ENCODE results near the gene STARD3NL. TPM values are rescaled to one million over a fixed set of nuclear protein-coding genes. Genes with fewer than 3 reads are reported as not detected.

The STARD3NL gene
- total and polyA plus RNA-seq, 5 experiments from 2014 or later, result 12.8 to 35.4 (median 26.4) TPM

DNA sequence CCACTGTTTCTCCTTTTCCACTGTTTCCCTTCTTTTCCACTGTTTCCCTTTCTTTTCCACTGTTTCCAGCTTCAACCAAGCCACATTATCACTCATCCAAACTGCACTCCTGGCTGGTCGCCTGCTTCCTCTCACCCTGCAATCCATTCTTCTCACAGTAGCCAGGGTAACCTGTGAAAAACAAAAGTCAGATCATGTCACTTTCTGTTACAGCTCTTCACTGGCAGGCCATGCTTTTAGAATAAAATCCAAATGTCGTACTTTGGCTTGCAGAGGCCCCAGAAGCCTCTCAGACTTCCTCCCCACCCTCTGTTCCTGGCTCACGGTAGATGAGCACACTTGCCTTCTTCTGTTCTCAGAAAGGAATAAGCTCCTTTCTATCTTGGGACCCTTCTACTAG lies 33.9 kb downstream of the STARD3NL start:
- Mint-ChIP-seq H3K4me3 (no peak overlapping the region), H3K9me3 (no peaks in the 10 kb centered on the region), H3K4me1 (peaks cover 0 to 18% (median 15%) of the 10 kb centered on the region in 4 donors), H3K27ac (peak overlapping the region in 7 of 10 donors; percentile 1 to 93 (median 11)), H3K36me3 (peaks cover 0 to 42% (median 0%) of the 10 kb centered on the region in 3 donors), H3K27me3 (no peaks in the 10 kb centered on the region)
- DNase-seq, result no peak
- POLR2A ChIA-PET, result interaction anchor here (0.6 kb wide), 1 partner anchor 15 kb away, joined by 4 read pairs; no protein-coding TSS in a partner anchor
- no peak for ATAC-seq

- ATAC-seq (no peak), DNase-seq (no peak)
- Mint-ChIP-seq H3K27me3 (no peaks in the 10 kb centered on the region), H3K4me3 (no peak overlapping the region), H3K36me3 (peaks cover 0 to 32% (median 2%) of the 10 kb centered on the region in 3 donors), H3K27ac (peak overlapping the region in 1 of 10 donors; percentile 90), H3K4me1 (peaks cover 2 to 40% (median 24%) of the 10 kb centered on the region in 4 donors), H3K9me3 (no peaks in the 10 kb centered on the region)
- POLR2A ChIA-PET, result interaction anchor here (0.7 to 3.0 kb wide), 7 partner anchors 37 to 160 kb away, joined by 3 to 9 read pairs (median 7); partner anchors contain the start of gene STARD3NL
Measured at GRCh38 chr7:38215115-38215514, 37.1 kb downstream of the STARD3NL start.

- Mint-ChIP-seq H3K27ac (peak overlapping the region in 9 of 10 donors; percentile 31 to 90 (median 63)), H3K4me3 (peak overlapping the region in 4 of 10 donors; percentile 1 to 45 (median 19)), H3K4me1 (peaks cover 2 to 47% (median 26%) of the 10 kb centered on the region in 4 donors), H3K27me3 (no peaks in the 10 kb centered on the region), H3K9me3 (no peaks in the 10 kb centered on the region), H3K36me3 (peaks cover 0 to 36% (median 4%) of the 10 kb centered on the region in 3 donors)
- POLR2A ChIA-PET, result interaction anchor here (0.7 to 3.0 kb wide), 9 partner anchors 38 to 160 kb away, joined by 3 to 9 read pairs (median 4); partner anchors contain the start of gene STARD3NL
- DNase-seq (peak; percentile 50 to 85 (median 70)), ATAC-seq (peak; percentile 88 to 91)
Measured at GRCh38 chr7:38215735-38216670, 38.0 kb downstream of the STARD3NL start.

GRCh38 chr7:38217672-38218071 lies 39.6 kb downstream of the STARD3NL start:
- H3K36me3 Mint-ChIP-seq, result peaks cover 0 to 36% (median 4%) of the 10 kb centered on the region in 3 donors
- POLR2A ChIA-PET, result interaction anchor here (3.0 kb wide), 1 partner anchor 102 kb away, joined by 9 read pairs; no protein-coding TSS in a partner anchor
- ATAC-seq (no peak), DNase-seq (no peak)
- peaks cover 7 to 60% (median 38%) of the 10 kb centered on the region in 4 donors for H3K4me1 Mint-ChIP-seq
- H3K27ac Mint-ChIP-seq, result peak overlapping the region in 7 of 10 donors; percentile 6 to 90 (median 80)
- H3K9me3 Mint-ChIP-seq, result no peaks in the 10 kb centered on the region
- no peaks in the 10 kb centered on the region for H3K27me3 Mint-ChIP-seq
- peak overlapping the region in 3 of 10 donors; percentile 31 to 74 (median 69) for H3K4me3 Mint-ChIP-seq

- Mint-ChIP-seq H3K27ac (peak overlapping the region in 7 of 10 donors; percentile 17 to 87 (median 77)), H3K4me1 (peaks cover 7 to 74% (median 42%) of the 10 kb centered on the region in 4 donors), H3K9me3 (no peaks in the 10 kb centered on the region), H3K27me3 (no peaks in the 10 kb centered on the region), H3K4me3 (peak overlapping the region in 2 of 10 donors; percentile 20 to 61), H3K36me3 (peaks cover 0 to 43% (median 10%) of the 10 kb centered on the region in 3 donors)
- POLR2A ChIA-PET, result no interaction called here
- ATAC-seq (peak; percentile 35 to 50), DNase-seq (no peak)
Measured at GRCh38 chr7:38220452-38220851, 42.4 kb downstream of the STARD3NL start.

DNA sequence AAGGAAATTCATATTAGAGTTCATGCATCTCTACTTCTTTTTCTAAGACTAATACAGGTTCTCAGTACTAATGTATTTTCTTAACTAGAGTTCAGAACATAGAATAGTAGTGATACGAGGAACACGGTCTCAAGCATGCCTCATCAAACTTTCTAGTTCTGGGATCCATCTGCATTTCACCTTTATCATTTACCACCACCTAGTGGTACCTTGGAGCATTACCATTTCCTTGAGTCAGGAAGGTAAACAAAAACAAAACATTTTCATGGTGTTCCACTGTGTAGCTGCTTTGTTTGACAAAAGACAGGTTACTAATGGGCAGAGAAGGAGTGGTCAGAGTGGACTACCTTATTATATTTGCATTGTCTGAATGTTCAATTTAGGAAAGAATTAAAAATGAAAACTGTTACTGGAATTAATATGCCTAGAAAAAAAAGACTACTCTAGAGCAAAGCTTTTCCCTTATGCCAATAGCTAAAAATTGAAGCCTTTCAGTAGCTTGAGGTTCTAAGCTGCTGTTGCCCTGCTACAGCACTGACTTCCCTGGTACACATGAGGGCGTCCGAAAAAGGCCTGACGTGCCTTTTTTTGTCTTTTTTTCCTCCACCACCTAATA lies 44.5 kb downstream of the STARD3NL start:
- Mint-ChIP-seq H3K9me3 (no peaks in the 10 kb centered on the region), H3K4me3 (no peak overlapping the region), H3K36me3 (peaks cover 0 to 47% (median 10%) of the 10 kb centered on the region in 3 donors), H3K4me1 (peaks cover 8 to 68% (median 27%) of the 10 kb centered on the region in 4 donors), H3K27ac (peak overlapping the region in 6 of 10 donors; percentile 11 to 82 (median 52)), H3K27me3 (no peaks in the 10 kb centered on the region)
- DNase-seq, result peak in 6 of 10 donors; percentile 22 to 66 (median 51)
- peak; percentile 77 for ATAC-seq
- POLR2A ChIA-PET, result interaction anchor here (0.7 to 1.2 kb wide), 2 partner anchors 99 to 115 kb away, joined by 3 to 4 read pairs; no protein-coding TSS in a partner anchor

DNA sequence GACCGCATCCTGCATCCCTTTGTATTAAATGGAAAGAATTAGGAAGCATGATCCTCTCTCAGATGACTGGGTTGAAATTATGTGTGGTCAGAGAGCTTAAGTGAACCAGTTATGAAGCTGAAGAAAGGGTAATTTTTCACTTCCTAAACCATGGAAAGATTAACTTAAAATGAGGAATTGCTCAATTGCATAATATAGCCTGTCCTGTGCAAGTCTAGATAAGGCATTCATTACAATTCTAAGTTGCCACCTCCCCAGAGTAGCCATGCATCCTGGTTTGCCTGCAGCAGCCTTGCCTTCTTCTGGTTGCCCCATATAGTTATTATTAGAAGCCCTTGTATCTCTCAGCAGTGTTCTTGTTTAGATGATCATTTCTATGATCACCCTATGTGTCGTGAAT lies 45.3 kb downstream of the STARD3NL start:
- no peaks in the 10 kb centered on the region for H3K27me3 Mint-ChIP-seq
- no peak for DNase-seq
- H3K4me3 Mint-ChIP-seq, result no peak overlapping the region
- POLR2A ChIA-PET, result interaction anchor here (1.2 kb wide), 1 partner anchor 98 kb away, joined by 3 read pairs; no protein-coding TSS in a partner anchor
- no peaks in the 10 kb centered on the region for H3K9me3 Mint-ChIP-seq
- peaks cover 9 to 66% (median 29%) of the 10 kb centered on the region in 4 donors for H3K4me1 Mint-ChIP-seq
- H3K36me3 Mint-ChIP-seq, result peaks cover 0 to 51% (median 10%) of the 10 kb centered on the region in 3 donors
- peak overlapping the region in 4 of 10 donors; percentile 39 to 82 (median 64) for H3K27ac Mint-ChIP-seq
- no peak for ATAC-seq

DNA sequence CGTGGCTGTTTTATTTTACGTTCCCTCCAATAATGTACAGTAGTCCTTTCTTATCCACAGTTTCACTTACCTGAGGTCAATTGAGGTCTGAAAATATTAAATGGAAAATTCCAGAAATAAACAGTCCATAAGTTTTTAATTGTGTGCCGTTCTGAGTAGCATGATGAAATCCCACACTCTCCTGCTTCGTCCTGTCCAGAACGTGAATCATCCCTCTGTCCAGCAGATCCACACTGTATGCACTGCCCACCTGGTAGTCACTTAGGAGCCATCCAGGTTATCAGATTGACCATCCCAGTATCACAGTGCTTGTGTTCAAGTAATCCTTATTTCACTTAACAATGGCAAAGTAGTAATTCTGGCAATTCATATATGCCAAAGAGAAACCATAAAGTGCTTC lies 46.3 kb downstream of the STARD3NL start:
- DNase-seq (no peak), ATAC-seq (no peak)
- Mint-ChIP-seq H3K27me3 (no peaks in the 10 kb centered on the region), H3K4me1 (peaks cover 9 to 70% (median 32%) of the 10 kb centered on the region in 4 donors), H3K4me3 (peak overlapping the region in 2 of 10 donors; percentile 49 to 56), H3K9me3 (no peaks in the 10 kb centered on the region), H3K27ac (peak overlapping the region in 6 of 10 donors; percentile 16 to 87 (median 60)), H3K36me3 (peaks cover 0 to 56% (median 10%) of the 10 kb centered on the region in 3 donors)
- POLR2A ChIA-PET, result no interaction called here

DNA sequence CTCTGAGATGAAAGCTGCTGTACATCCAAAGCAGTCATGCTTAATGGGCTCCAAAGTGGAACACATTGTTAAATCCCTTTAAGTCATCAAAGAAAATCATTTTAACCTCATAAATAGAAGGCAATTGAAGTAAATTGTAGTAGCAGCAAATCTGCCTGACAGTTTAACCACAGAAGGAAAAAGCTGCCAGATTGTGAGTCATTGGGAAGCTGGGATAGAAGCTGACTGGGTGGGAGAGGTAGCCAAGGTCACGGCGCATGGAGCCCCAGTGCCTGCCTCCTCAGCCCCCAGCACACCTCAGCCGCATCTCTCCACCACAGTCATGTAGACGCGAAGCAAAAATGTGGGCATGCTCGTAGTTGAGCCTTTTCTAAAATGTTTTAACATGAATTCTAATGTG lies 51.3 kb downstream of the STARD3NL start:
- peaks cover 0 to 42% (median 7%) of the 10 kb centered on the region in 3 donors for H3K36me3 Mint-ChIP-seq
- no peaks in the 10 kb centered on the region for H3K27me3 Mint-ChIP-seq
- peak overlapping the region in 9 of 10 donors; percentile 36 to 89 (median 79) for H3K27ac Mint-ChIP-seq
- no peak for DNase-seq
- no peak for ATAC-seq
- peak overlapping the region in 1 of 10 donors; percentile 19 for H3K4me3 Mint-ChIP-seq
- POLR2A ChIA-PET, result no interaction called here
- peaks cover 19 to 74% (median 48%) of the 10 kb centered on the region in 4 donors for H3K4me1 Mint-ChIP-seq
- no peaks in the 10 kb centered on the region for H3K9me3 Mint-ChIP-seq

- H3K27me3 Mint-ChIP-seq, result no peaks in the 10 kb centered on the region
- no peak for ATAC-seq
- H3K27ac Mint-ChIP-seq, result peak overlapping the region in 9 of 10 donors; percentile 21 to 89 (median 83)
- no peak overlapping the region for H3K4me3 Mint-ChIP-seq
- peaks cover 0 to 37% (median 6%) of the 10 kb centered on the region in 3 donors for H3K36me3 Mint-ChIP-seq
- no peaks in the 10 kb centered on the region for H3K9me3 Mint-ChIP-seq
- peaks cover 21 to 79% (median 54%) of the 10 kb centered on the region in 4 donors for H3K4me1 Mint-ChIP-seq
- no peak for DNase-seq
- POLR2A ChIA-PET, result no interaction called here
Measured at GRCh38 chr7:38229884-38230642, 52.0 kb downstream of the STARD3NL start.

DNA sequence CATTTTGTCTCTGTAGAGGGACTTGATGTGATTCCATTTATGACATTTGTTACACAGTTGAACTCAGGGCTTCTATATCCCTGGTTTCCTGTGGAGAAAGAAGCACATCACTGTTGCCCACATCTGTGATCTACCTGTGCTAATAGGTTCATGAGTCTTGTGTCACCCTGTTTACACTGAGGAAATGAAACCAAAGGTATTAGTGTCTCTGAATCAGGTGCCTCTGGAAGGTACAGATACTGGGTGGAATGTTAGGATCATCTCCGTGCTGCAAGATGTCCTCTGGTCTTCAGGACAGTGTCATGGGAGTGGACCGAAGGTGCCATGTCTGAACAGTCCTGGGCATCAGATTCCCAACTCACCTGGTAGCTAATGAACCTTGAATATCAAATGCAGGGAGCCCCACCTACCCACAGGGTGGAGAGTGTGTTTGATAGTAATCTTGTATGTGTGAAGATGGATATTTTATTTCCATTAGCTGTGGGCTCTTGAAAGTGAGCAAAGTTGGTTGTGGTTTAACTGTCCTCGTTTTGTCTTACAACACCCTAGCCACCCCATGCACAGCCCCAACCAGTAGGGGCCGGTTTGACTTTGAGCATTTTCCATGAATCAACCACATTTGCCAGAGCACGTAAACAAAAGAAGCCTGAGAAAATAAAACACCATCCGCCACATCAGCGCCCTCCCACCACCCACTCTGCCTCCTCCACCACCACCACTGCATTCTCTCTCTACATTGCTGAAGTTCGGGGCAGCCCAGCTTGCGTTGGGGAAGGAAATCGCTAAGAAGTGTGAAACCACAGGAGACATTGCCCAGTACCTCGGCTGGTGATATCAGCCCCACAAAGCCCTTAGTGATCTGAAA lies 54.7 kb downstream of the STARD3NL start:
- ATAC-seq (peak; percentile 83 to 92), DNase-seq (peak; percentile 13 to 69 (median 55))
- Mint-ChIP-seq H3K9me3 (no peaks in the 10 kb centered on the region), H3K27me3 (no peaks in the 10 kb centered on the region), H3K27ac (peak overlapping the region; percentile 62 to 96 (median 86)), H3K4me1 (peaks cover 19 to 87% (median 61%) of the 10 kb centered on the region in 4 donors), H3K4me3 (peak overlapping the region; percentile 52 to 83 (median 72)), H3K36me3 (peaks cover 0 to 23% (median 6%) of the 10 kb centered on the region in 3 donors)
- POLR2A ChIA-PET, result interaction anchor here (0.6 kb wide), 1 partner anchor 107 kb away, joined by 3 read pairs; no protein-coding TSS in a partner anchor
